Smooth muscle cell of trachea (primary cell): ENCODE results near the gene FAM219B. TPM values are rescaled to one million over a fixed set of nuclear protein-coding genes. Genes with fewer than 3 reads are reported as not detected.

Source experiments
- total RNA-seq: library from RNA; depleted of rRNA; stranded (reverse); fragments of >200 nt; gene quantifications from 2 replicates; pipeline ENCODE4 v1.2.1, GENCODE V29; 2014

Gene FAM219B, protein sequence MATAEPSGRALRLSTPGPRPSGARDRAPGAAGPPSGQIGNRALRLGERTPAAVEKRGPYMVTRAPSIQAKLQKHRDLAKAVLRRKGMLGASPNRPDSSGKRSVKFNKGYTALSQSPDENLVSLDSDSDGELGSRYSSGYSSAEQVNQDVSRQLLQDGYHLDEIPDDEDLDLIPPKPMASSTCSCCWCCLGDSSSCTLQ
- total RNA-seq: 43.1 and 59.2 TPM in 2 replicates

GRCh38 chr15:74906450-74907162 is at the start of gene FAM219B:
Gene FAM219B, minus strand, starts transcription at chr15:74906851. Its CDS starts 51 bp downstream, at chr15:74906800.

DNA sequence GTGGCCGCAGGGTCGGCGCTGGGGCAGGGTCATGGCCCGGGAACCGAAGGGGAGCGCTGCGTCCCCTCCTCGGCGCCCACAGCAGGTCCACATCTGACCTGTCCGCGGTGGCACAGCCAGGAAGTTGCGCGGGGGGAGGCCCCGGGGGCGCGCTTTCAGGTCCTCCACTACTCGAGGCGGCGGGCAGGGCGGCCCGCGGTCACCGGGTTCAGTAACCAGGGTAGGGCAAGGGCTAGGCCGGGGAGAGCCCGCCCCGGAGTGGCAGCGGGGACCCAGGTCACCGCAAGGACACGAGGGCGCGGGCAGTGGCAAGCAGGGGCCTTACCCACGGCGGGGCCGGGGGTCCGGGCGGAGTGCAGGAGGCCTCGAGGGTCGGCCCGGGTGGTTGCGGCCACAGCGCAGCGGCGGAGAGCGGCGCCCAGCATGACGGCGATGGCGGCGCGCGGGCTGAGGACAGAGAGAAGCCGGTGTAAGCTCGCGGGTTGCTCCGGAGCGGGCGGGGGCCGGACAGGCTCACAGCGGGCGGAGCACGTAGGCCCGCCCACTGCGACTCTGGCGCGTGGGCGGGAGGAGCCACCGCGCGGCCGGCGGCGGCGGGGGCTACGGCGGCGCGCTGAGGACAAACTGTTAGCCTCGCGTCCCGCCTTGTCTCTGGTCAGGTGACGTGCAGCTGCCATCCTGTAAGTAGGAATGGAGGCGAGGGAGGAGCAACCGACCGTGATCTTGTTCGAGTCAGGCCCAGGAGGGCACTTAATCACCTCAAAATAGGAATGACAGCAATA is 31.1 kb upstream of the FAM219B start, which contains the start of gene COX5A:
COX5A (minus strand) TSS at position 484 of the 782 bp plus-strand sequence; CDS start at position 425, 59 bp downstream.

GRCh38 chr15:74889883-74890664 is 16.6 kb downstream of the FAM219B start, which contains the start of gene MPI:
Gene MPI, plus strand, starts transcription at chr15:74890042. Its CDS starts 32 bp downstream, at chr15:74890074.

DNA sequence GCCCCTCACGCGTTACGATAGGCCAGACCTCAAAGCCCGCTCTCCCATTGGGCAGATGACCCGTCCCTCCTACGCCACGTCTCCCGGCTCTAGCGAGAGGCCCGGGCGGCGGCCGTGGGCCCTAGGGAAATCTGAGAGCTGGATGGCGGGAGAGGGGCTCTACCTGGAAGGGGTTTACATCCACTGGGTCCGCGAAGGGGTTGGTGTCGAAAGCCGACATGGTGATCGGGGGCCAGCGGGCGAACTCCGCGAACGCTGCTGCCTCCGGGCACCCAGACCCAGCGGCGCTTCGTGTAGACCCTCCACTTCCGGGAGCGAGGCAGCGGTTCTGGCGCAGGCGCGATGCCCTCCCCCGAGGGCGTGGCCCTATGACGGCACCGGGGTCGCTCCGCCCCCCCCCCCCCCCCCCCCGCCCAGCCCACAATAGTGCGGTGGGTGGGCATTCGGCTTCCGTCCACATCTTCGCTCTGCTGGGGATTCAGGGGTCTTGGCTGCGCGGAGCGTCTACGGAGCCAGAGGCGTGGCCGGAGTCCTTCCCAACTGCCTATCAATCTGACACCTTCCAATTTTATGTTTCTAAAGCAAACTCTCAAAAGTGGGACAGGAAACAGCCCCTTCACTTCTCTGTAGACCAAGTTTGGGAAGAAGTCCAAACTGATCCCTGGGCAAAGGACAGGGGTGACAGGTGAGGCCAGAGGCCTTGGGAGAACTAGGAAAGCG is 33.5 kb downstream of the FAM219B start, which contains the start of gene SCAMP2:
SCAMP2 (minus strand) TSS at position 330 of the 720 bp plus-strand sequence; CDS start at position 220, 110 bp downstream.

Other genes with a start within 250 kb of the FAM219B start
- gene EDC3, start 210.8 kb downstream of the FAM219B start, total RNA-seq: 12.8 and 15.5 TPM in 2 replicates
- 1.3 TPM in 1 of 2 replicates, not detected in the other for gene CYP1A1, start 181.3 kb downstream of the FAM219B start, total RNA-seq
- not detected in 2 replicates for gene CYP1A2, start 158.0 kb downstream of the FAM219B start, total RNA-seq
- 24.4 and 30.9 TPM in 2 replicates for gene CSK, start 124.8 kb downstream of the FAM219B start, total RNA-seq
- gene LMAN1L, start 94.0 kb downstream of the FAM219B start, total RNA-seq: 0.15 TPM in 1 of 2 replicates, not detected in the other
- not detected in 2 replicates for gene CPLX3, start 80.2 kb downstream of the FAM219B start, total RNA-seq
- gene ULK3, start 63.7 kb downstream of the FAM219B start, total RNA-seq: 13.7 and 19.2 TPM in 2 replicates
- 20.1 and 26.1 TPM in 2 replicates for gene SCAMP2, start 33.5 kb downstream of the FAM219B start, total RNA-seq
- 55.3 and 97.9 TPM in 2 replicates for gene MPI, start 16.8 kb downstream of the FAM219B start, total RNA-seq
- 28.6 and 59.9 TPM in 2 replicates for gene COX5A, start 31.2 kb upstream of the FAM219B start, total RNA-seq
- gene RPP25, start 49.9 kb upstream of the FAM219B start, total RNA-seq: 2.0 and 6.3 TPM in 2 replicates
- 0.15 and 2.2 TPM in 2 replicates for gene SCAMP5, start 88.7 kb upstream of the FAM219B start, total RNA-seq
- gene PPCDC, start 116.7 kb upstream of the FAM219B start, total RNA-seq: 9.2 and 10.3 TPM in 2 replicates